HG02840 (cell line): Measurements from ENCODE around the gene TEX19.

Source experiments
- ATAC-seq: cut with Tn5 transposase; IDR thresholded peaks from one replicate; pipeline ENCODE4 v1.9.1; 2021; ENCODE audit warnings: mild to moderate bottlenecking, moderate library complexity, moderate number of reproducible peaks; ENCODE audit not compliant: unreplicated experiment, low FRiP score

The TEX19 gene

GRCh38 chr17:82320956-82321927 lies 37.8 kb upstream of the TEX19 start:
- no peak for ATAC-seq

- no peak for ATAC-seq
Measured at GRCh38 chr17:82321947-82322466, 37.0 kb upstream of the TEX19 start.

GRCh38 chr17:82322526-82323453 lies 36.3 kb upstream of the TEX19 start:
- ATAC-seq = no peak

- no peak for ATAC-seq
Measured at GRCh38 chr17:82323514-82324234, 35.4 kb upstream of the TEX19 start.

- no peak for ATAC-seq
Measured at GRCh38 chr17:82324566-82325285, 34.3 kb upstream of the TEX19 start.

GRCh38 chr17:82325286-82326180 lies 33.5 kb upstream of the TEX19 start:
- no peak for ATAC-seq

GRCh38 chr17:82327289-82327688 lies 31.8 kb upstream of the TEX19 start:
- no peak for ATAC-seq

GRCh38 chr17:82327757-82328140 lies 31.3 kb upstream of the TEX19 start:
- no peak for ATAC-seq

- ATAC-seq = no peak
Measured at GRCh38 chr17:82328141-82328993, 30.7 kb upstream of the TEX19 start.

- no peak for ATAC-seq
Measured at GRCh38 chr17:82328994-82329507, 30.0 kb upstream of the TEX19 start.

GRCh38 chr17:82329683-82330321 lies 29.2 kb upstream of the TEX19 start:
- ATAC-seq = no peak

GRCh38 chr17:82330322-82331239 lies 28.5 kb upstream of the TEX19 start:
- no peak for ATAC-seq

GRCh38 chr17:82331345-82331939 lies 27.6 kb upstream of the TEX19 start:
- no peak for ATAC-seq

GRCh38 chr17:82332669-82333278 lies 26.3 kb upstream of the TEX19 start:
- no peak for ATAC-seq
